A673 (cell line): ENCODE results near the gene COL5A2. TPM values are rescaled to one million over a fixed set of nuclear protein-coding genes. Genes with fewer than 3 reads are reported as not detected.

ENCODE experiments used
- BruUV-seq: library from RNA; stranded (reverse); fragments of 400-500 nt; replicated peaks from 2 replicates; lab custom pipeline; 2021; lab: Mats Ljungman, UMichigan
- CTCF ChIA-PET: fragments of 300-600 bp; sonication (Branson Sonifier 250); formaldehyde crosslinking; loops from one replicate; lab custom pipeline; 2022; ENCODE audit warnings: antibody characterized with exemption; lab: Charles Lee
- POLR2A ChIA-PET: fragments of 300-600 bp; sonication (Branson Sonifier 250); formaldehyde crosslinking; loops from one replicate; lab custom pipeline; 2022; ENCODE audit warnings: antibody characterized with exemption; ENCODE audit not compliant: low non-redundant PET; lab: Charles Lee
- DNase-seq: peaks from one replicate; pipeline ENCODE4 v3.0.0-alpha.2; 2015; ENCODE audit warnings: low spot score
- H3K27ac ChIP-seq: fragments of 200-600 bp; sonication (generic); 2 replicates; pipeline ENCODE4 v1.5.1; 2016; ENCODE audit warnings: mixed run types, low read depth, mild to moderate bottlenecking, mixed read lengths, antibody characterized with exemption, low read length; ENCODE audit not compliant: poor library complexity, severe bottlenecking
- H3K27me3 ChIP-seq: fragments of 200-600 bp; sonication (generic); replicated peaks from 2 replicates; pipeline ENCODE4 v1.6.1; 2017; ENCODE audit warnings: mixed run types, low read depth, mild to moderate bottlenecking, mixed read lengths, antibody characterized with exemption, low read length; ENCODE audit not compliant: insufficient read depth, poor library complexity
- H3K36me3 ChIP-seq: fragments of 200-600 bp; sonication (generic); 2 replicates; pipeline ENCODE4 v1.6.1; 2016; ENCODE audit warnings: mixed run types, mild to moderate bottlenecking, mixed read lengths, antibody characterized with exemption, low read length; ENCODE audit not compliant: insufficient read depth, poor library complexity, severe bottlenecking
- H3K4me1 ChIP-seq: fragments of 200-600 bp; sonication (generic); 2 replicates; pipeline ENCODE4 v1.6.1; 2017; ENCODE audit warnings: mixed run types, mild to moderate bottlenecking, mixed read lengths, antibody characterized with exemption, low read length; ENCODE audit not compliant: insufficient read depth, poor library complexity, severe bottlenecking
- H3K4me3 ChIP-seq: fragments of 200-600 bp; sonication (generic); 2 replicates; pipeline ENCODE4 v1.5.1; 2016; ENCODE audit warnings: low read depth, mixed run types, mild to moderate bottlenecking, mixed read lengths, low read length; ENCODE audit not compliant: poor library complexity, severe bottlenecking
- H3K9me3 ChIP-seq: fragments of 200-600 bp; sonication (generic); 2 replicates; pipeline ENCODE4 v1.6.1; 2016; ENCODE audit warnings: mixed run types, low read depth, mild to moderate bottlenecking, mixed read lengths, antibody characterized with exemption, low read length; ENCODE audit not compliant: poor library complexity, severe bottlenecking
- CTCF ChIP-seq: fragments of 300-800, 200-600 bp; sonication (generic); conservative IDR thresholded peaks from 2 replicates; pipeline ENCODE4 v1.5.1; 2017; ENCODE audit warnings: low read depth, mild to moderate bottlenecking, antibody characterized with exemption, low read length, moderate library complexity, mixed read lengths
- EZH2 ChIP-seq: fragments of 200-600 bp; sonication (generic); IDR thresholded peaks from 2 replicates; pipeline ENCODE4 v1.6.1; 2017; ENCODE audit warnings: borderline replicate concordance, low read depth, mild to moderate bottlenecking, mixed read lengths, antibody characterized with exemption, low read length; ENCODE audit not compliant: poor library complexity, severe bottlenecking
- intact Hi-C: fragments of 100-400 bp; cut with micrococcal nuclease; formaldehyde crosslinking; loops from one replicate; pipeline ENCODE4 v1.10.0; 2022; ENCODE audit not compliant: unreplicated experiment
- total RNA-seq: library from RNA; stranded (reverse); gene quantifications from 2 replicates; pipeline ENCODE4 v1.2.3, GENCODE V29; 2021

Gene COL5A2
- total RNA-seq, 1 experiment from 2014 or later: 92.2 TPM

GRCh38 chr2:189097934-189098333 is 81.6 kb downstream of the COL5A2 start:
- POLR2A ChIA-PET: no interaction called here
- Histone ChIP-seq H3K4me3 (no peak overlapping the region), H3K4me1 (peaks cover 7% of the 10 kb centered on the region), H3K27me3 (no peaks in the 10 kb centered on the region), H3K36me3 (no peaks in the 10 kb centered on the region), H3K9me3 (no peaks in the 10 kb centered on the region), H3K27ac (no peak overlapping the region)
- intact Hi-C loops: no loop called here
- no peak for DNase-seq
- CTCF ChIA-PET: no interaction called here
- BruUV-seq: no TSS peak
- no peak for TF ChIP-seq EZH2
- no peak for TF ChIP-seq CTCF

GRCh38 chr2:189096769-189097447 is 82.7 kb downstream of the COL5A2 start:
- intact Hi-C loops: no loop called here
- POLR2A ChIA-PET: no interaction called here
- DNase-seq: no peak
- H3K27ac ChIP-seq: no peak overlapping the region
- CTCF ChIA-PET: no interaction called here
- TF ChIP-seq CTCF (no peak), EZH2 (no peak)
- peaks cover 5% of the 10 kb centered on the region for H3K36me3 ChIP-seq
- BruUV-seq: no TSS peak
- peaks cover 7% of the 10 kb centered on the region for H3K4me1 ChIP-seq
- no peaks in the 10 kb centered on the region for H3K27me3 ChIP-seq
- H3K4me3 ChIP-seq: no peak overlapping the region
- no peaks in the 10 kb centered on the region for H3K9me3 ChIP-seq

GRCh38 chr2:189095101-189095500 is 84.5 kb downstream of the COL5A2 start:
- BruUV-seq: no TSS peak
- Histone ChIP-seq H3K9me3 (no peaks in the 10 kb centered on the region), H3K27me3 (no peaks in the 10 kb centered on the region), H3K36me3 (peaks cover 7% of the 10 kb centered on the region), H3K4me3 (no peak overlapping the region), H3K27ac (no peak overlapping the region), H3K4me1 (peaks cover 7% of the 10 kb centered on the region)
- intact Hi-C loops: no loop called here
- POLR2A ChIA-PET: no interaction called here
- no peak for TF ChIP-seq EZH2
- no peak for TF ChIP-seq CTCF
- peak; percentile 32 for DNase-seq
- CTCF ChIA-PET: no interaction called here
